ENCODE measurements around the gene OR2L3.

GRCh38 chr1:248098529-248098928 is 51.9 kb downstream of the OR2L3 start:
- TF ChIP-seq ZNF324 (tag by site-specific recombination; IDR thresholded peaks at IDR 0.05) (no peak), ZNF292 (tag by site-specific recombination; IDR thresholded peaks at IDR 0.05; ENCODE audit: borderline replicate concordance, low read depth) (no peak), ZNF133 (tag by site-specific recombination; IDR thresholded peaks at IDR 0.05) (no peak), ELK4 (IDR thresholded peaks at IDR 0.05; ENCODE audit: borderline replicate concordance, low read depth, low read length) (no peak), CTCF (tag by site-specific recombination; IDR thresholded peaks at IDR 0.05) (no peak), PATZ1 (tag by site-specific recombination; IDR thresholded peaks at IDR 0.05) (no peak), ZNF280C (tag by site-specific recombination; IDR thresholded peaks at IDR 0.05) (no peak), ZNF830 (tag by site-specific recombination; IDR thresholded peaks at IDR 0.05; ENCODE audit: low read depth) (no peak)
